ENCODE data around the gene CTNNBL1. TPM values are rescaled to one million over a fixed set of nuclear protein-coding genes. Genes with fewer than 3 reads are reported as not detected.

CTNNBL1 gene, protein sequence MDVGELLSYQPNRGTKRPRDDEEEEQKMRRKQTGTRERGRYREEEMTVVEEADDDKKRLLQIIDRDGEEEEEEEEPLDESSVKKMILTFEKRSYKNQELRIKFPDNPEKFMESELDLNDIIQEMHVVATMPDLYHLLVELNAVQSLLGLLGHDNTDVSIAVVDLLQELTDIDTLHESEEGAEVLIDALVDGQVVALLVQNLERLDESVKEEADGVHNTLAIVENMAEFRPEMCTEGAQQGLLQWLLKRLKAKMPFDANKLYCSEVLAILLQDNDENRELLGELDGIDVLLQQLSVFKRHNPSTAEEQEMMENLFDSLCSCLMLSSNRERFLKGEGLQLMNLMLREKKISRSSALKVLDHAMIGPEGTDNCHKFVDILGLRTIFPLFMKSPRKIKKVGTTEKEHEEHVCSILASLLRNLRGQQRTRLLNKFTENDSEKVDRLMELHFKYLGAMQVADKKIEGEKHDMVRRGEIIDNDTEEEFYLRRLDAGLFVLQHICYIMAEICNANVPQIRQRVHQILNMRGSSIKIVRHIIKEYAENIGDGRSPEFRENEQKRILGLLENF
- total RNA-seq: 10 to 100 TPM; 10.5 to 46.1 (median 22.7) TPM
- 100 to 1,000 TPM in 1 of 3 donors, 10 to 100 TPM in 2; 51.3 to 148 (median 71.2) TPM for polyA plus RNA-seq
- long read RNA-seq, donor 1, partial matches to known transcripts: 5 of 10 reads
- long read RNA-seq, donor 1, other reads (novel, unspliced or antisense): 0 of 10 reads
- long read RNA-seq, donor 2, transcript CTNNBL1-201 (16 exons, 1,925 nt): major isoform, 8 of 10 reads
- long read RNA-seq, donor 2, partial matches to known transcripts: 0 of 10 reads
- long read RNA-seq, donor 2, other reads (novel, unspliced or antisense): 0 of 10 reads
- long read RNA-seq, donor 3, partial matches to known transcripts: 0 of 6 reads
- long read RNA-seq, donor 3, other reads (novel, unspliced or antisense): 0 of 6 reads
- long read RNA-seq, donor 4, partial matches to known transcripts: 0 of 1 reads
- long read RNA-seq, donor 4, other reads (novel, unspliced or antisense): 0 of 1 reads
- long read RNA-seq, donor 5, transcript CTNNBL1-201 (16 exons, 1,925 nt): major isoform, 9 of 9 reads
- long read RNA-seq, donor 5, partial matches to known transcripts: 0 of 9 reads
- long read RNA-seq, donor 5, other reads (novel, unspliced or antisense): 0 of 9 reads
- long read RNA-seq, donor 6, transcript CTNNBL1-201 (16 exons, 1,925 nt): major isoform, 25 of 35 reads
- long read RNA-seq, donor 6, partial matches to known transcripts: 9 of 35 reads
- long read RNA-seq, donor 6, other reads (novel, unspliced or antisense): 0 of 35 reads
- long read RNA-seq, donor 7, transcript CTNNBL1-201 (16 exons, 1,925 nt): major isoform, 14 of 16 reads
- long read RNA-seq, donor 7, partial matches to known transcripts: 0 of 16 reads
- long read RNA-seq, donor 7, other reads (novel, unspliced or antisense): 0 of 16 reads
- long read RNA-seq, donor 8, transcript CTNNBL1-201 (16 exons, 1,925 nt): major isoform, 10 of 11 reads
- long read RNA-seq, donor 8, partial matches to known transcripts: 0 of 11 reads
- long read RNA-seq, donor 8, other reads (novel, unspliced or antisense): 0 of 11 reads
- long read RNA-seq, donor 9, partial matches to known transcripts: 0 of 2 reads
- long read RNA-seq, donor 9, other reads (novel, unspliced or antisense): 0 of 2 reads
- long read RNA-seq, donor 10, partial matches to known transcripts: 0 of 2 reads
- long read RNA-seq, donor 10, other reads (novel, unspliced or antisense): 0 of 2 reads

DNA sequence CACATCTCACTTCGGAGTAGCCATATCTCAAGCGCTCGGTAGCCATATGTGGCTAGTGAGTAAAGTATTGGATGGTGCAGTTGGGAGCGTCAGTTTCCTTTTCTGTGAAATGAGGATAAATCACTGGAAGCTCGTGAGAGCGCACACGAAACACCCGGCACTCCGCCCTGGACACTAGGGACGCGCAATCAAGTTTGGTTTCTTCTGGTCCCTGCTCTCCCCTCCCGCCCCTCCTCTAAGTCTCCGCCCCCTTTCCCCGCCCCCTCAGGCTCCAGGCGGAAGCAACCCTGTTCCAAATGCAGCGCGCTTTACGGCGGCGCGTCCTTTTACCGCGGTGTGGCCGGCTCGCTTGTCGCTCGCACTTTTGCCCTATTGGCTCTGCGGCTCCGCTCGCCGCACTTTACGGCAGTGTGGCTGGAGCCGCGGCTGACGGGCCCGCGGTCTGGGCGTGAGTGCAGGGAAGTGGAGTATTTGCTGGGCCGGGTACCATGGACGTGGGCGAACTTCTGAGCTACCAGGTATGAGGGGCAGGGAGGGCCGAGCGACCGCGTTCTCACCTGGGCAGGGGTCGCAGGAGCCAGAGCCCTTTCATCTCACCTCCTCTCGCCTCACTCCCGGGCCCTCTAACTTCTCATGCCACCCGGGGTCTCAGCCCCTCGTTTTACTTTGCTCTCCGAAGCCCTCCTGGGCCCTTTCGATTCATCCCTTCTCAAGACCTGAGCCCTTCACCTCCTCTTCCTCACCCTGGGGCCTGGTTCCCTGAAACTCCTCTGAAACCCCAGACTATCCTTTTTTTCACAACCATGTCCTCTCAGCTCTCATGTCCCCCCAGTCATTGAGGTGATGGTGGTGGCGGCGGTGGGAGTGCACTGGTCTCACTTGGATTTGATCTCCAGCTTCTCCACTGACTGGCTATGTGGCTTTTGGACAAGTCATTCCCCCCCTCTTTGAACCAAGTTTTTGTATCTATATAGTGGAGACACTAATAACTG lies at the start of gene CTNNBL1:
Gene CTNNBL1, plus strand, starts transcription at position 396 of the 992 bp plus-strand sequence. Its CDS starts 93 bp downstream, at position 489.
- Histone ChIP-seq H3K4me1 (peaks cover 19 to 52% (median 31%) of the 10 kb centered on the region in 4 donors), H3K36me3 (no peaks in the 10 kb centered on the region), H3K27ac (peak within 1 kb of the TSS; percentile 46 to 85 (median 76)), H3K4me3 (peak within 1 kb of the TSS; percentile 77 to 90 (median 88)), H3K27me3 (peaks cover 0 to 13% (median 0%) of the 10 kb centered on the region in 3 donors), H3K9me3 (no peaks in the 10 kb centered on the region)
- TF ChIP-seq POLR2AphosphoS5 (IDR thresholded peaks at IDR 0.05) (peak; percentile 80 to 95 (median 94)), EP300 (IDR thresholded peaks at IDR 0.05) (no peak), POLR2A (IDR thresholded peaks at IDR 0.05) (peak in 1 of 4 donors; percentile 11)
- TF ChIP-seq, protein P1, sequence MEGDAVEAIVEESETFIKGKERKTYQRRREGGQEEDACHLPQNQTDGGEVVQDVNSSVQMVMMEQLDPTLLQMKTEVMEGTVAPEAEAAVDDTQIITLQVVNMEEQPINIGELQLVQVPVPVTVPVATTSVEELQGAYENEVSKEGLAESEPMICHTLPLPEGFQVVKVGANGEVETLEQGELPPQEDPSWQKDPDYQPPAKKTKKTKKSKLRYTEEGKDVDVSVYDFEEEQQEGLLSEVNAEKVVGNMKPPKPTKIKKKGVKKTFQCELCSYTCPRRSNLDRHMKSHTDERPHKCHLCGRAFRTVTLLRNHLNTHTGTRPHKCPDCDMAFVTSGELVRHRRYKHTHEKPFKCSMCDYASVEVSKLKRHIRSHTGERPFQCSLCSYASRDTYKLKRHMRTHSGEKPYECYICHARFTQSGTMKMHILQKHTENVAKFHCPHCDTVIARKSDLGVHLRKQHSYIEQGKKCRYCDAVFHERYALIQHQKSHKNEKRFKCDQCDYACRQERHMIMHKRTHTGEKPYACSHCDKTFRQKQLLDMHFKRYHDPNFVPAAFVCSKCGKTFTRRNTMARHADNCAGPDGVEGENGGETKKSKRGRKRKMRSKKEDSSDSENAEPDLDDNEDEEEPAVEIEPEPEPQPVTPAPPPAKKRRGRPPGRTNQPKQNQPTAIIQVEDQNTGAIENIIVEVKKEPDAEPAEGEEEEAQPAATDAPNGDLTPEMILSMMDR (IDR thresholded peaks at IDR 0.05): peak in 1 of 7 experiments; percentile 15
- peak; percentile 98 to 99 for DNase-seq
- intact Hi-C loops (cut with DNase I; ENCODE audit: low total_unique reads): no loop called here
- 1% methylated on average over 37 to 54 of the region's 54 CpGs for WGBS, 5 donors

DNA sequence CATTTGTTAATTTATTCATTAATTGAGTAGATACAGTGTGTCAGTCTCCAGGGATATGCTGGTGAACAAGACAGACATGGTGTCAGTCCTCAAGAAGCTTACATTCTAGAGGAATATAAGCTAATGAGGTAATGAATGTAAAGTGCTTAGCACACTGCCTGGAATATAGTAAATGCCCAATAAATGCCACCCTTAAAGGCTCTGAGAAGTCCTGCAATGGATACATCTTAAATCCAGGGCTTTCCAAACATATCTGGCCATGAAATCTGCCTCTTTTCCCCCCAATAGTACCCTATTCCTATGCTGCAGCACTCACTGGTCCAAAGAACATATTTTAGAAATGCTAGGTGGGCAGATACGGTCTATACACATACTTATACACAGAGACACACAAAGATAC lies 49.2 kb upstream of the CTNNBL1 start:
- Histone ChIP-seq H3K27ac (no peak overlapping the region), H3K4me3 (no peak overlapping the region), H3K9me3 (no peaks in the 10 kb centered on the region), H3K36me3 (no peaks in the 10 kb centered on the region), H3K4me1 (no peaks in the 10 kb centered on the region), H3K27me3 (peaks cover 0 to 55% (median 34%) of the 10 kb centered on the region in 3 donors)
- TF ChIP-seq EP300 (IDR thresholded peaks at IDR 0.05) (no peak), POLR2A (IDR thresholded peaks at IDR 0.05) (no peak), POLR2AphosphoS5 (IDR thresholded peaks at IDR 0.05) (no peak)
- TF ChIP-seq, protein P1 (IDR thresholded peaks at IDR 0.05): no peak
- no peak for DNase-seq
- WGBS, 5 donors: 85 to 93% (median 90%) methylated on average over 1 of the region's 1 CpG
- intact Hi-C loops (cut with DNase I; ENCODE audit: low total_unique reads): no loop called here

DNA sequence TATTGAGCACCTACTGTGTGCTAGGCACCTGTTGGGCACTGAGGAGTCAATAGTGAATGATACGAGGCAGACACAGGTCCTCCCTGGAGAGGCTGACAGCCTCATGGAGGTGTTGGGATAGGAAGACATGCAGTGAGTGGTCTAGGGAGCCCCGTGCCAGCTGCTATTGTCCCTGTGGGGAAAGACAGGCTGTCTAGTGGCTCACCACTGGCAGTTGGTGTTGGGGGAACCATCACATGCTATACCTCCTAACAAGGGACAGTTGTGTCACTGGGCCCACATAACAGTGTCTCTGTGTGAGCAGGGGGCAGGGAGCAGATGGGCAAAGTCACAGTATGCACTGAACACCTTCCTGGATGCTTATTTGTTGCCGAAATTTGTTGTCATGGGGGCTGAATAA lies 45.9 kb upstream of the CTNNBL1 start:
- TF ChIP-seq POLR2A (IDR thresholded peaks at IDR 0.05): no peak
- no peak for TF ChIP-seq EP300 (IDR thresholded peaks at IDR 0.05)
- no peak for TF ChIP-seq POLR2AphosphoS5 (IDR thresholded peaks at IDR 0.05)
- TF ChIP-seq, protein P1 (IDR thresholded peaks at IDR 0.05): no peak
- peaks cover 0 to 25% (median 7%) of the 10 kb centered on the region in 3 donors for H3K27me3 ChIP-seq
- H3K4me1 ChIP-seq: no peaks in the 10 kb centered on the region
- H3K36me3 ChIP-seq: no peaks in the 10 kb centered on the region
- H3K27ac ChIP-seq: no peak overlapping the region
- 71 to 88% (median 76%) methylated on average over 3 of the region's 3 CpGs for WGBS, 5 donors
- H3K9me3 ChIP-seq: no peaks in the 10 kb centered on the region
- no peak overlapping the region for H3K4me3 ChIP-seq
- DNase-seq: no peak
- intact Hi-C loops (cut with DNase I; ENCODE audit: low total_unique reads): no loop called here

All from stomach (tissue), 19 donors.